Mucosa of descending colon (tissue), 3 donors: ENCODE data around the gene TEX13B. TPM values are rescaled to one million over a fixed set of nuclear protein-coding genes. Genes with fewer than 3 reads are reported as not detected.
"Not testable (repeated sequence)": the region's sequence is repeated elsewhere in the genome, so short reads cannot be mapped to it uniquely, and the experiment has no call there.

Experiments
- ATAC-seq: fragments of 200-7000 bp; cut with Tn5 transposase; one replicate; pipeline ENCODE4 v1.9.1; 2020; ENCODE audit warnings: mild to moderate bottlenecking, moderate library complexity
- DNase-seq, 3 donors: peaks; one replicate each; pipeline ENCODE4 v3.0.0-alpha.2; 2020
- H3K36me3 ChIP-seq: fragments of 200-600 bp; one replicate; pipeline ENCODE4 v1.8.0; 2021; ENCODE audit warnings: low read depth, mild to moderate bottlenecking
- H3K4me1 ChIP-seq: fragments of 200-600 bp; one replicate; pipeline ENCODE4 v1.8.0; 2021; ENCODE audit warnings: low read depth, mild to moderate bottlenecking
- H3K4me3 ChIP-seq: fragments of 200-600 bp; one replicate; pipeline ENCODE4 v1.8.0; 2021; ENCODE audit warnings: mild to moderate bottlenecking
- H3K9me3 ChIP-seq: fragments of 200-600 bp; one replicate; pipeline ENCODE4 v1.8.0; 2021; ENCODE audit warnings: mild to moderate bottlenecking
- intact Hi-C, 2 donors: fragments of 100-400 bp; cut with DNase I in 1 of 2; cut with micrococcal nuclease in 1 of 2; formaldehyde crosslinking; loops; one replicate each; pipeline versions ENCODE4 v1.11.0 to v1.11.1; 2022; cut with DNase I, micrococcal nuclease
- total RNA-seq, 3 donors: library from RNA; stranded (reverse); fragmentation: NEBNext Ultra II Directional in 2 of 3; extraction: Animal tissue kit (Norgen Biotek cat#: 25700) in 2 of 3; gene quantifications; one replicate each; pipeline versions ENCODE4 v1.2.1 to v1.2.4, GENCODE V29; 2021 to 2023
- TF ChIP-seq, protein P1 (sequence below): fragments of 200-600 bp; IDR thresholded peaks from one replicate; pipeline ENCODE4 v1.8.0; 2022; ENCODE audit warnings: antibody characterized with exemption, mild to moderate bottlenecking
- donor health status: DM: no; HTN: no; CAD: no; lungs with moderate emphysema.
- donor health status: DM: no; HTN: no; CAD: no.
- donor health status: DM: no; HTN: yes; CAD: no.

TEX13B gene
- total RNA-seq, 3 donors from 2014 or later, result not detected

DNA sequence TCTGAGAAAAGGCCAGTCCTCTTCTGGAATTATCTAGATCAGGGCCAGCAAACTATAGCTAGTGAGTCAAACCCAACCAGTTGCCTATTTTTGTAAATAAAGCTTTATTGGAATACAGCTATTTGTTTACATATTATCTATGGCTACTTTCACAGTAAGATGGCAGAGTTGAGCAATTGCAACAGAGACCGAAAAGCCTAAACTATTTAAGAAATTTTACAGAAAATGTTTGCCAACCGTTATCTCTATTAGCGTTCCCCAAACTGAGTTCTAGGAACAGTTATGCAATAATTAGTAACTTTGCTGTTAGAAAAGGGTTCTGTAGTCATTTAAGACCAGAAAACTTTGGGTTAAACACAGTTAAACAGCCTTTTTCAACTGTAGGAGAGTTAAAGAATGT, 10.5 kb downstream of the TEX13B start:
- Histone ChIP-seq H3K36me3 (no peaks in the 10 kb centered on the region), H3K4me1 (no peaks in the 10 kb centered on the region), H3K9me3 (no peaks in the 10 kb centered on the region), H3K4me3 (no peak overlapping the region)
- TF ChIP-seq, protein P1, sequence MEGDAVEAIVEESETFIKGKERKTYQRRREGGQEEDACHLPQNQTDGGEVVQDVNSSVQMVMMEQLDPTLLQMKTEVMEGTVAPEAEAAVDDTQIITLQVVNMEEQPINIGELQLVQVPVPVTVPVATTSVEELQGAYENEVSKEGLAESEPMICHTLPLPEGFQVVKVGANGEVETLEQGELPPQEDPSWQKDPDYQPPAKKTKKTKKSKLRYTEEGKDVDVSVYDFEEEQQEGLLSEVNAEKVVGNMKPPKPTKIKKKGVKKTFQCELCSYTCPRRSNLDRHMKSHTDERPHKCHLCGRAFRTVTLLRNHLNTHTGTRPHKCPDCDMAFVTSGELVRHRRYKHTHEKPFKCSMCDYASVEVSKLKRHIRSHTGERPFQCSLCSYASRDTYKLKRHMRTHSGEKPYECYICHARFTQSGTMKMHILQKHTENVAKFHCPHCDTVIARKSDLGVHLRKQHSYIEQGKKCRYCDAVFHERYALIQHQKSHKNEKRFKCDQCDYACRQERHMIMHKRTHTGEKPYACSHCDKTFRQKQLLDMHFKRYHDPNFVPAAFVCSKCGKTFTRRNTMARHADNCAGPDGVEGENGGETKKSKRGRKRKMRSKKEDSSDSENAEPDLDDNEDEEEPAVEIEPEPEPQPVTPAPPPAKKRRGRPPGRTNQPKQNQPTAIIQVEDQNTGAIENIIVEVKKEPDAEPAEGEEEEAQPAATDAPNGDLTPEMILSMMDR, result no peak
- no peak for DNase-seq
- intact Hi-C loops, result no loop called here
- ATAC-seq, result no peak

DNA sequence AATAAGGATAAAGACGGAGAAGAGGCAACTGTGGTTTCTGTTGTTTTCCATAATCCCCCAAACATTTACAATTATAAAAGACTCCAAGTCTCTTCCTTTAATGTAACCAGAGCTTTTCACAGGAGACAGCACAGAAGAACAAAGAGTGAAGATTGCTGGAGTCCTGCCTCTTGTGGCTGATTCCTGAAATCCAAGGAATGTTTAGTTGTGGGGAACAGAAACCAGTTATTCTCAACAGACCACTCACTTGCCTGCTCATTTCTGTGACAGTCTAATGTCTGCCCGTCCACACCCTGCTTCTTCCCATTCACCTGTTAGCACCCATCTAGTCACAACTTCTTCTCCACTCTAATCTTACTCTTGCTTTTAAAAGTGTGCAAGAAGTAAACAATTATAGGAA, 12.1 kb downstream of the TEX13B start:
- no peaks in the 10 kb centered on the region for H3K4me1 ChIP-seq
- no peak for DNase-seq
- intact Hi-C loops, result no loop called here
- TF ChIP-seq, protein P1, result no peak
- H3K4me3 ChIP-seq, result no peak overlapping the region
- no peaks in the 10 kb centered on the region for H3K9me3 ChIP-seq
- no peak for ATAC-seq
- H3K36me3 ChIP-seq, result no peaks in the 10 kb centered on the region

GRCh38 chrX:107968623-107969022, 13.5 kb downstream of the TEX13B start:
- ATAC-seq (no peak), DNase-seq (no peak)
- TF ChIP-seq, protein P1, result no peak
- Histone ChIP-seq H3K9me3 (no peaks in the 10 kb centered on the region), H3K36me3 (no peaks in the 10 kb centered on the region), H3K4me1 (no peaks in the 10 kb centered on the region), H3K4me3 (no peak overlapping the region)
- intact Hi-C loops, result no loop called here

GRCh38 chrX:107955337-107955736, 26.8 kb downstream of the TEX13B start:
- H3K9me3 ChIP-seq, H3K36me3 ChIP-seq, ATAC-seq, intact Hi-C loops, DNase-seq, H3K4me3 ChIP-seq, H3K4me1 ChIP-seq: not testable (repeated sequence)

DNA sequence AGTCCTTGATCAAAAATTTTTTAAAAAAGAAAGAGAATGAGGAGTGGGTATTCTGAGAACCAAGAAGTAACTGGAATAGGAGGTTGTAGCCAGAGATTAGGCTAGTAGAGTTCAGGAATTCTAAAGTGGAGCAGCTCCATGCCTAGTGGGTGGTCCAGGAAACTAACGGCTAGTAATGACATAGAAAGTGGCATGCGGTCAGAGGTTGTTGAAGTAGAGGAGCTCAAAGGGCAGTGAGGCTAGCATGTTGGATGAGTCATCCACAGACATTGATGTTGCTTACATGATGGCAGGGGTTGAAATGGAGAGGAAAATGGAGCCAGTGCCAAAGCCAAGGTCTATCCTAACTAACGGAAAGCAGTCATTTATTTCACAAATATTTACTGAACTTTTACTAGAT, 42.1 kb downstream of the TEX13B start:
- DNase-seq (no peak), ATAC-seq (no peak)
- Histone ChIP-seq H3K36me3 (no peaks in the 10 kb centered on the region), H3K4me3 (no peak overlapping the region), H3K9me3 (no peaks in the 10 kb centered on the region), H3K4me1 (no peaks in the 10 kb centered on the region)
- intact Hi-C loops, result no loop called here
- TF ChIP-seq, protein P1, result no peak

DNA sequence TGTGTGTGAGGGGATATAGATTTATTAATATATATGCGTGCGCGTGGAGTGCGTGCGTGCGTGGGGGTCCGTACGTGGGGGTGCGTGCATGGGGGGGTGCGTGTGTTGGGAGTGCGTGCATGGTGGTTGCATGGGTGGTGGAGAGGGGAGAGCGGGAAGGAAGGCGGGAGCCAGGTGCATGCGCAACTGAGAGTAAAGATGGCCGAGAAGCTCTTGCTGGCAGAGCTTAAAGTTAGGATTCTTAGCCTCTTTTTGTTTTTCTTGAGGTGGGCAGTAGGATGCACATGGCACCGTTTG, 45.8 kb downstream of the TEX13B start:
- Histone ChIP-seq H3K4me1 (no peaks in the 10 kb centered on the region), H3K4me3 (no peak overlapping the region), H3K9me3 (no peaks in the 10 kb centered on the region), H3K36me3 (no peaks in the 10 kb centered on the region)
- TF ChIP-seq, protein P1, result no peak
- intact Hi-C loops, result no loop called here
- ATAC-seq, result no peak
- no peak for DNase-seq
